H9 (cell line): Measurements from ENCODE around the gene SCN2B. TPM values are rescaled to one million over a fixed set of nuclear protein-coding genes. Genes with fewer than 3 reads are reported as not detected.

Source experiments
- DNase-seq: peaks from one replicate; pipeline ENCODE4 v3.0.0-alpha.2; 2017
- H2AFZ ChIP-seq: one replicate; pipeline ENCODE4 v1.6.1; 2013; ENCODE audit warnings: mild to moderate bottlenecking, low read length, control low read depth, moderate library complexity
- H2AK5ac ChIP-seq: 2 replicates; pipeline ENCODE4 v1.6.1; 2013; ENCODE audit warnings: low read length, control low read depth, mixed read lengths; ENCODE audit not compliant: insufficient read length
- H2BK120ac ChIP-seq: one replicate; pipeline ENCODE4 v1.6.1; 2013; ENCODE audit warnings: low read depth, mild to moderate bottlenecking, low read length, control low read depth, inconsistent platforms; ENCODE audit not compliant: poor library complexity, severe bottlenecking
- H2BK12ac ChIP-seq: 2 replicates; pipeline ENCODE4 v1.6.1; 2013; ENCODE audit warnings: low read length, control low read depth, mixed read lengths, low read depth; ENCODE audit not compliant: insufficient read length
- H2BK15ac ChIP-seq: 2 replicates; pipeline ENCODE4 v1.6.1; 2013; ENCODE audit warnings: low read depth, low read length, control low read depth
- H2BK20ac ChIP-seq: one replicate; pipeline ENCODE4 v1.6.1; 2013; ENCODE audit warnings: low read depth, mild to moderate bottlenecking, low read length, control low read depth, inconsistent platforms; ENCODE audit not compliant: poor library complexity, severe bottlenecking
- H2BK5ac ChIP-seq: 2 replicates; pipeline ENCODE4 v1.6.1; 2013; ENCODE audit warnings: low read length, control low read depth, mixed read lengths; ENCODE audit not compliant: insufficient read length
- H3K14ac ChIP-seq: 2 replicates; pipeline ENCODE4 v1.6.1; 2013; ENCODE audit warnings: low read length, control low read depth; ENCODE audit not compliant: insufficient read depth
- H3K18ac ChIP-seq: 2 replicates; pipeline ENCODE4 v1.6.1; 2013; ENCODE audit warnings: low read depth, mild to moderate bottlenecking, mixed read lengths, low read length, control low read depth; ENCODE audit not compliant: insufficient read length
- H3K23ac ChIP-seq: 2 replicates; pipeline ENCODE4 v1.6.1; 2013; ENCODE audit warnings: low read length, control low read depth, mixed read lengths, low read depth; ENCODE audit not compliant: insufficient read length
- H3K23me2 ChIP-seq: 2 replicates; pipeline ENCODE4 v1.6.1; 2013; ENCODE audit warnings: low read depth, mild to moderate bottlenecking, mixed read lengths, low read length, control low read depth; ENCODE audit not compliant: insufficient read length, poor library complexity, severe bottlenecking
- H3K27ac ChIP-seq: 2 replicates; pipeline ENCODE4 v1.5.1; 2013; ENCODE audit warnings: low read length, control low read depth, mixed read lengths, low read depth; ENCODE audit not compliant: insufficient read length
- H3K27me3 ChIP-seq: 2 replicates; pipeline ENCODE4 v1.6.1; 2013; ENCODE audit warnings: low read length, control low read depth, inconsistent platforms; ENCODE audit not compliant: insufficient read depth
- H3K4ac ChIP-seq: 2 replicates; pipeline ENCODE4 v1.6.1; 2013; ENCODE audit warnings: low read depth, mild to moderate bottlenecking, control low read depth, inconsistent platforms, low read length, moderate library complexity
- H3K4me1 ChIP-seq: 2 replicates; pipeline ENCODE4 v1.6.1; 2013; ENCODE audit warnings: low read length, control low read depth, inconsistent platforms; ENCODE audit not compliant: insufficient read depth
- H3K4me2 ChIP-seq: 2 replicates; pipeline ENCODE4 v1.6.1; 2013; ENCODE audit warnings: low read length, control low read depth, mixed read lengths; ENCODE audit not compliant: insufficient read length, insufficient read depth
- H3K56ac ChIP-seq: 2 replicates; pipeline ENCODE4 v1.6.1; 2013; ENCODE audit warnings: low read depth, mild to moderate bottlenecking, mixed read lengths, low read length, control low read depth; ENCODE audit not compliant: insufficient read length
- H3K79me1 ChIP-seq: 2 replicates; pipeline ENCODE4 v1.6.1; 2013; ENCODE audit warnings: low read depth, mild to moderate bottlenecking, moderate library complexity, low read length, control low read depth, inconsistent platforms; ENCODE audit not compliant: insufficient read depth, poor library complexity, severe bottlenecking
- H3K79me2 ChIP-seq: 2 replicates; pipeline ENCODE4 v1.6.1; 2013; ENCODE audit warnings: low read length, control low read depth, inconsistent platforms; ENCODE audit not compliant: insufficient read depth
- H3K9ac ChIP-seq: 2 replicates; pipeline ENCODE4 v1.6.1; 2013; ENCODE audit warnings: low read length, control low read depth, mixed read lengths; ENCODE audit not compliant: insufficient read length; ENCODE audit errors: extremely low read depth
- H3K9me3 ChIP-seq: one replicate; pipeline ENCODE4 v1.6.1; 2013; ENCODE audit warnings: low read depth, low read length, inconsistent platforms; ENCODE audit not compliant: control insufficient read depth
- H3T11ph ChIP-seq: one replicate; pipeline ENCODE4 v1.6.1; 2013; ENCODE audit warnings: mild to moderate bottlenecking, low read length, control low read depth, inconsistent platforms
- H4K20me1 ChIP-seq: one replicate; pipeline ENCODE4 v1.6.1; 2013; ENCODE audit not compliant: control insufficient read depth, insufficient read length, insufficient read depth
- H4K5ac ChIP-seq: 2 replicates; pipeline ENCODE4 v1.6.1; 2013; ENCODE audit warnings: low read depth, mild to moderate bottlenecking, mixed read lengths, low read length, control low read depth; ENCODE audit not compliant: insufficient read length
- H4K8ac ChIP-seq: replicated peaks from 2 replicates; pipeline ENCODE4 v1.6.1; 2013; ENCODE audit warnings: low read length, control low read depth, mixed read lengths, low read depth; ENCODE audit not compliant: insufficient read length
- H4K91ac ChIP-seq: 2 replicates; pipeline ENCODE4 v1.6.1; 2013; ENCODE audit warnings: low read depth, mild to moderate bottlenecking, moderate library complexity, mixed read lengths, low read length, control low read depth; ENCODE audit not compliant: insufficient read length
- H3K27ac Mint-ChIP-seq, 3 experiments: 2 replicates in 2 of 3; 3 replicates in 1 of 3; pipeline ENCODE4 v1.8.0; 2020 to 2021; ENCODE audit warnings: mixed read lengths in 3 of 3, mild to moderate bottlenecking in 1 of 3, moderate library complexity in 1 of 3
- H3K27me3 Mint-ChIP-seq: 2 replicates; pipeline ENCODE4 v1.8.0; 2021; ENCODE audit warnings: low read depth, mild to moderate bottlenecking, moderate library complexity, mixed read lengths
- H3K36me3 Mint-ChIP-seq, 3 experiments: 2 replicates in 2 of 3; 3 replicates in 1 of 3; pipeline ENCODE4 v1.8.0; 2020 to 2021; ENCODE audit warnings: low read depth in 3 of 3, mixed read lengths in 3 of 3; ENCODE audit not compliant: insufficient read depth in 1 of 3
- H3K4me1 Mint-ChIP-seq, 2 experiments: 2 replicates each; pipeline ENCODE4 v1.8.0; 2020; ENCODE audit warnings: mixed read lengths in 2 of 2
- H3K4me3 Mint-ChIP-seq, 2 experiments: 2 replicates in 1 of 2; 3 replicates in 1 of 2; pipeline ENCODE4 v1.8.0; 2020 to 2021; ENCODE audit warnings: mild to moderate bottlenecking in 2 of 2, mixed read lengths in 2 of 2, moderate library complexity in 1 of 2
- H3K9me3 Mint-ChIP-seq, 2 experiments: 2 replicates in 1 of 2; 3 replicates in 1 of 2; pipeline ENCODE4 v1.8.0; 2020; ENCODE audit warnings: mild to moderate bottlenecking in 2 of 2, mixed read lengths in 2 of 2, moderate library complexity in 1 of 2
- CTCF ChIP-seq: fragments of 200-600 bp; sonication (generic); conservative IDR thresholded peaks from 3 replicates; pipeline ENCODE4 v1.8.0; 2021; ENCODE audit warnings: antibody characterized with exemption, mild to moderate bottlenecking
- WGBS: extraction: QIAGEN DNeasy Blood & Tissue Kit; methylation state at CpG from one replicate; pipeline ENCODE4 v1.1.7; 2013; ENCODE audit warnings: missing lambda C conversion rate, low lambda C conversion rate, mixed read lengths; ENCODE audit not compliant: insufficient read length; ENCODE audit errors: extremely low coverage; 5-methylcytosine and 5-hydroxymethylcytosine counted together
- total RNA-seq: library from RNA; stranded (reverse); gene quantifications from 2 replicates; pipeline ENCODE4 v1.2.1, GENCODE V29; 2021

SCN2B gene
- total RNA-seq, 1 experiment from 2014 or later, result not detected

GRCh38 chr11:118153976-118154375, 22.5 kb downstream of the SCN2B start:
- DNase-seq, result no peak
- Histone ChIP-seq H2BK5ac (no peak overlapping the region), H3K9me3 (no peaks in the 10 kb centered on the region), H3K4ac (no peak overlapping the region), H2AFZ (no peak overlapping the region), H4K20me1 (no peaks in the 10 kb centered on the region), H3K27me3 (peaks cover 72% of the 10 kb centered on the region), H2BK15ac (no peak overlapping the region), H3K23me2 (peaks cover 30% of the 10 kb centered on the region), H3K27ac (no peak overlapping the region), H3K14ac (no peak overlapping the region), H3K18ac (no peak overlapping the region), H4K91ac (no peak overlapping the region), H2BK20ac (no peak overlapping the region), H3K4me2 (peak overlapping the region; percentile 85), H4K8ac (no peak overlapping the region), H3K9ac (no peak overlapping the region), H2BK120ac (no peak overlapping the region), H2AK5ac (no peak overlapping the region), H3K79me1 (no peaks in the 10 kb centered on the region), H2BK12ac (no peak overlapping the region), H3K4me1 (peaks cover 15% of the 10 kb centered on the region), H3K56ac (no peak overlapping the region), H3K79me2 (no peaks in the 10 kb centered on the region), H3K23ac (no peak overlapping the region), H4K5ac (no peak overlapping the region), H3T11ph (no peak overlapping the region)
- Mint-ChIP-seq H3K27me3 (peaks cover 94% of the 10 kb centered on the region), H3K9me3 (no peaks in the 10 kb centered on the region; a peak in 1 of 5 replicates), H3K36me3 (no peaks in the 10 kb centered on the region; a peak in 1 of 7 replicates), H3K4me1 (peaks cover 52 to 63% of the 10 kb centered on the region in 2 experiments), H3K27ac (no peak overlapping the region), H3K4me3 (peak overlapping the region; percentile 61 to 82)
- WGBS, result no CpG with 5 or more reads among the region's 11 CpGs
- TF ChIP-seq CTCF, result no peak
